Body of pancreas (tissue), 4 donors: Measurements from ENCODE around the gene EMILIN3. TPM values are rescaled to one million over a fixed set of nuclear protein-coding genes. Genes with fewer than 3 reads are reported as not detected.

Experiments used
- ATAC-seq: fragments of 150-250 bp; one replicate; pipeline ENCODE4 v1.9.1; 2016
- DNase-seq, 4 donors: peaks; one replicate each; pipeline ENCODE4 v3.0.0-alpha.2; 2019
- H3K27ac ChIP-seq, 4 donors: fragments of 200-600 bp; sonication (generic); 1 replicate in 3 of 4; 2 replicates in 1 of 4; pipeline versions ENCODE4 v1.5.1 to v1.6.1; 2016 to 2019; ENCODE audit warnings: mild to moderate bottlenecking in 1 of 4, mixed read lengths in 1 of 4, moderate library complexity in 1 of 4
- H3K27me3 ChIP-seq, 2 donors: fragments of 200-600 bp; sonication (generic); one replicate each; pipeline ENCODE4 v1.6.0; 2016; ENCODE audit warnings: mild to moderate bottlenecking in 1 of 2
- H3K36me3 ChIP-seq, 2 donors: fragments of 200-600 bp; sonication (generic); replicated peaks in 1 of 2; 2 replicates each; pipeline ENCODE4 v1.5.1; 2016; ENCODE audit warnings: low read depth in 2 of 2; ENCODE audit not compliant: insufficient read depth in 1 of 2
- H3K4me1 ChIP-seq: fragments of 200-600 bp; sonication (generic); one replicate; pipeline ENCODE4 v1.6.0; 2016
- H3K4me3 ChIP-seq, 2 donors: fragments of 200-600 bp; sonication (generic); 1 replicate in 1 of 2; 2 replicates in 1 of 2; pipeline ENCODE4 v1.5.1; 2016 to 2019
- H3K9me3 ChIP-seq, 3 donors: fragments of 200-600 bp; sonication (generic); 1 replicate in 2 of 3; 2 replicates in 1 of 3; pipeline ENCODE4 v1.5.1; 2016
- POLR2A ChIP-seq, 3 donors: fragments of 450-650 bp; IDR thresholded peaks; one replicate each; pipeline ENCODE4 v1.6.1; 2016; ENCODE audit warnings: antibody characterized with exemption in 3 of 3, mild to moderate bottlenecking in 2 of 3
- WGBS, 2 donors: methylation state at CpG; one replicate each; pipeline ENCODE4 v1.1.5; 2017; 5-methylcytosine and 5-hydroxymethylcytosine counted together
- intact Hi-C: fragments of 100-400 bp; cut with DNase I; formaldehyde crosslinking; loops from one replicate; pipeline ENCODE4 v1.15.1; 2023
- total RNA-seq, 2 donors: library from RNA; depleted of rRNA; stranded (reverse); fragments of >200 nt; gene quantifications; one replicate each; pipeline ENCODE4 v1.1.0, GENCODE V29; 2016
- TF ChIP-seq, protein P1 (sequence below), 7 experiments: fragments of 450-650 bp in 4 of 7; fragments of 200-600 bp in 3 of 7; sonication (generic) in 3 of 7; IDR thresholded peaks; one replicate each; pipeline ENCODE4 v1.5.1; 2016 to 2019; ENCODE audit warnings: antibody characterized with exemption in 7 of 7

The EMILIN3 gene
- total RNA-seq, 2 donors from 2014 or later = 0.26 TPM; not detected in 1

DNA sequence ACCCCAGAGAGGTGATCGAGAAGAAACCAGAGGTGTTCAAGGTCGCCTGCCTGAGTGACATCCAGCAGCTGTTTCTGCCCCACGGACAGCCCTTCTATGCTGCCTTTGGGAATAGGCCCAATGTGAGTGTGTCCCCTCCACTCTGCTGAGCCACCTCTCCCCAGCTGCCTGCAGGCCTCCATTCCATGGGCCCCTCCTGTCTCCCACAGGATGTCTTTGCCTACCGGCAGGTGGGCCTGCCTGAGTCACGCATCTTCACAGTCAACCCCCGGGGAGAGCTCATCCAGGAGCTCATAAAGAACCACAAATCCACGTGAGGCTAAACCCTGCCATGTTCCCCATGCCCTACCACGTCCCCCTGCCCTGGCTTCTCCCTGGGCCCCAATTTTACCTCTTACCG lies 8.4 kb downstream of the EMILIN3 start:
- Histone ChIP-seq H3K27me3 (no peaks in the 10 kb centered on the region), H3K4me3 (no peak overlapping the region), H3K4me1 (peaks cover 10% of the 10 kb centered on the region), H3K9me3 (no peaks in the 10 kb centered on the region), H3K27ac (no peak overlapping the region), H3K36me3 (peaks cover 0 to 8% of the 10 kb centered on the region in 2 donors)
- TF ChIP-seq, protein P1, sequence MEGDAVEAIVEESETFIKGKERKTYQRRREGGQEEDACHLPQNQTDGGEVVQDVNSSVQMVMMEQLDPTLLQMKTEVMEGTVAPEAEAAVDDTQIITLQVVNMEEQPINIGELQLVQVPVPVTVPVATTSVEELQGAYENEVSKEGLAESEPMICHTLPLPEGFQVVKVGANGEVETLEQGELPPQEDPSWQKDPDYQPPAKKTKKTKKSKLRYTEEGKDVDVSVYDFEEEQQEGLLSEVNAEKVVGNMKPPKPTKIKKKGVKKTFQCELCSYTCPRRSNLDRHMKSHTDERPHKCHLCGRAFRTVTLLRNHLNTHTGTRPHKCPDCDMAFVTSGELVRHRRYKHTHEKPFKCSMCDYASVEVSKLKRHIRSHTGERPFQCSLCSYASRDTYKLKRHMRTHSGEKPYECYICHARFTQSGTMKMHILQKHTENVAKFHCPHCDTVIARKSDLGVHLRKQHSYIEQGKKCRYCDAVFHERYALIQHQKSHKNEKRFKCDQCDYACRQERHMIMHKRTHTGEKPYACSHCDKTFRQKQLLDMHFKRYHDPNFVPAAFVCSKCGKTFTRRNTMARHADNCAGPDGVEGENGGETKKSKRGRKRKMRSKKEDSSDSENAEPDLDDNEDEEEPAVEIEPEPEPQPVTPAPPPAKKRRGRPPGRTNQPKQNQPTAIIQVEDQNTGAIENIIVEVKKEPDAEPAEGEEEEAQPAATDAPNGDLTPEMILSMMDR (IDR thresholded peaks at IDR 0.05) = no peak
- no peak for ATAC-seq
- intact Hi-C loops = no loop called here
- DNase-seq = no peak
- WGBS, 2 donors = 73 to 87% methylated on average over 6 to 9 of the region's 9 CpGs

- 86 to 94% methylated on average over 8 to 11 of the region's 11 CpGs for WGBS, 2 donors
- DNase-seq (no peak), ATAC-seq (no peak)
- Histone ChIP-seq H3K36me3 (peaks cover 0 to 8% of the 10 kb centered on the region in 2 donors), H3K27ac (no peak overlapping the region), H3K9me3 (no peaks in the 10 kb centered on the region), H3K4me3 (no peak overlapping the region), H3K27me3 (no peaks in the 10 kb centered on the region), H3K4me1 (peaks cover 9% of the 10 kb centered on the region)
- TF ChIP-seq, protein P1 (IDR thresholded peaks at IDR 0.05) = no peak
- no peak for TF ChIP-seq POLR2A (IDR thresholded peaks at IDR 0.05)
- intact Hi-C loops = no loop called here
Observed at GRCh38 chr20:41357424-41358163, 9.0 kb downstream of the EMILIN3 start.

GRCh38 chr20:41356951-41357350 lies 9.7 kb downstream of the EMILIN3 start:
- peaks cover 0 to 8% of the 10 kb centered on the region in 2 donors for H3K36me3 ChIP-seq
- 81 to 93% methylated on average over 5 to 13 of the region's 13 CpGs for WGBS, 2 donors

GRCh38 chr20:41355598-41356203 lies 10.9 kb downstream of the EMILIN3 start:
- no peaks in the 10 kb centered on the region for H3K27me3 ChIP-seq
- ATAC-seq = no peak
- peaks cover 0 to 8% of the 10 kb centered on the region in 2 donors for H3K36me3 ChIP-seq
- intact Hi-C loops = no loop called here
- 91 to 94% methylated on average over 4 to 7 of the region's 7 CpGs for WGBS, 2 donors
- H3K27ac ChIP-seq = no peak overlapping the region
- no peak overlapping the region for H3K4me3 ChIP-seq
- no peaks in the 10 kb centered on the region for H3K9me3 ChIP-seq
- H3K4me1 ChIP-seq = no peaks in the 10 kb centered on the region
- DNase-seq = no peak
- no peak for TF ChIP-seq POLR2A (IDR thresholded peaks at IDR 0.05)
- TF ChIP-seq, protein P1 (IDR thresholded peaks at IDR 0.05) = no peak

More at GRCh38 chr20:41356951-41357350, 9.7 kb downstream of the EMILIN3 start:
- TF ChIP-seq POLR2A (IDR thresholded peaks at IDR 0.05) = no peak
- TF ChIP-seq, protein P1 (IDR thresholded peaks at IDR 0.05) = no peak
- intact Hi-C loops = no loop called here
- H3K4me3 ChIP-seq = no peak overlapping the region
- no peak overlapping the region for H3K27ac ChIP-seq
- no peaks in the 10 kb centered on the region for H3K9me3 ChIP-seq
- no peaks in the 10 kb centered on the region for H3K27me3 ChIP-seq
- ATAC-seq (no peak), DNase-seq (no peak)
- H3K4me1 ChIP-seq = peaks cover 3% of the 10 kb centered on the region
